NCI-H2227 (cell line): ENCODE measurements around the gene MUC15.

ENCODE experiments used
- DNase-seq: peaks from one replicate; lab custom pipeline; 2025; ENCODE audit not compliant: unreplicated experiment; lab: John Stamatoyannopoulos, UW

The MUC15 gene

DNA sequence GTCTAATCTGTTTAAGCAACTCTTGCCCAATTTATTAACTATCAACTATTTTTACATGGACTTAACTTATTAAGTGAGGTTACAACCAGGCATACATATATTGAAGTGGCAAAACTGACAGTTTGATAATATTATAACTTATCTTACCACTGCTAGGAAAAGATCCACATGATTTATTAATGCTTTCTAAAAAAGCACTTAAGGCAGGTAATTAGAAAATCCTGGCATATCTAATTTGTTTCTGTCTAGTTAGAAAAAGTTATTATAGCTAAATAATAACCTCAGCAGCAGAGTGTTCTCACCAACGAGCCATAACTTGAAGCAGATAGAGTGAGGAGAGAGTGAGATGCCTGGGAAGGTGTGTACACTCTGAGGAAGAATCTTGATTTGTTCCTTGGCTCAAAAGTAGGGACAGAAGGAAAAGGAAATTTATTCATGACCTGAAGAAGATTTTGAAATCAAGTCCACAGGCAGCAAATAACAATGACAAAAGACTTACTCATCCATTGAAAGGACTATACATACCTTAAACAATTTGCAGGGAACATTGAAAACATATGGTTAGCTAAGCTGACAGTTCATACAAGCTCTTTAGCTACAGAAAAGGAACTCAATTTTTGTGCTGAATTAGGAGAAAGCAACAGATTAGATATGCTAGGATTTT lies 7.1 kb upstream of the MUC15 start:
- DNase-seq: no peak

DNA sequence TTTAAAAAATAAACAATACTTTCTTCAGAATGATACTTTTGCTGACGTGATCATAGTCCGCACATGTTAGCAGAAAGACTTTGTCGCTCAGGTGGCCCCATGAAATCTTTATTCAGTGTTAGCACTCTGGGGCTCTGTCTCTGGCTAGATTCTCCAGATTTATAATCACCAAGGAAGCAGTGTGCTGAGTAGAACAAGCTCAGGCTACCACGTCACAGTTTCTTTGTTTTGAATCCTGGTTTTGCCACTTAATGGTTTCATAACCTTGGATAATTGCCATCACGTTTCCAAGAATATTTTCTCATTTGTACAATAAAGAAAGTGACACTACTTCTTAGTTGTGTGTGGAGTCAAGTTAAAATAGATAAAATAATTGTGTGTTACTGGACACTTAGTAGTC lies 3.9 kb upstream of the MUC15 start:
- DNase-seq: no peak

DNA sequence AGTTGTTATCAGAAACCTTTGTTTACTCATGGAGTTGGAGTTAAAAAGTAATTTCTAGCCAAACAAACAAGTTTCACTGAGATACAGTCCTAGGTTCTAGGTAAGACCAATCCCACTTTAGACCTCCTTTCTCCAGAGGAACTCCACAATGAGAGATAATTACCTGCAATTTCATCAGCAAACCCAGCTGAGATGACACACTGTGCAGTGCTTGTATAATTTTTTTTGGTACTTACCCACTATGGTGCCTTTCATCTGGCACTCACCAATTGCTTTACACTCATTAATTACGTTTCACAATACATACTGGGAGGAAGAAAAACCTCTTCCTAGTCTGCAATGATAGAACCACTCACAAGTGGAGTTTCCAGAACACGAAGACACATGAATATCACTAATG lies 1.8 kb upstream of the MUC15 start:
- DNase-seq: peak; percentile 38

DNA sequence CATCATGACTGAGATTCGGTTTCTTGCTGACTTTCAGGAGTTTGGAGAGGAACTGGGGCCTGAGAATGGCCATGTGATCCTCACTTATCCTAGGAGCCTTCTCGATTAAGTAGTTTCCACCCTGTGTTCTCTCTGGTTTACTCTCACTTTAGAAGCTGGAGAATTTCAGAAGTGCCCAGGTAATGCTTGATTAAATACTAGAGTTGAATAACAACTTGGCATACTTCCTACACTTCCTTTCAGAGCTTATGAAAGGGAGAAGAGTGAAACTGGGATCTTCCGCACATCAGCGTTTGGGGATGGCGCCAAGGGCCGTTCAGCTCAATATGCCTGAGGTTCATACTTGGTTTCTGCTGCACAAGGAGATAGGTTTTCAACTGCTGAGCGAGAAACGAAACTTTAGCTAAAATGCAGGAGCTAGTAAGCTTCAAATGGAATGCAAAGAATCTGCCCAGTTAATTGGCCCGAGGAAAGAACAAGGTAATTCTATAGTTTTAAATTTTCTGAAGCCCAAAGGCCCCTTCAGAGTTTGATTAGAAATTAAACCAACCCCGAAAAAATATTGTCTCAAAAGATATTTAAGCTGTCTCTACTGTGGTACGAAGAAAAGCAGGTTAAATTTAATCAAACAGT lies 823 bp upstream of the MUC15 start:
- no peak for DNase-seq

DNA sequence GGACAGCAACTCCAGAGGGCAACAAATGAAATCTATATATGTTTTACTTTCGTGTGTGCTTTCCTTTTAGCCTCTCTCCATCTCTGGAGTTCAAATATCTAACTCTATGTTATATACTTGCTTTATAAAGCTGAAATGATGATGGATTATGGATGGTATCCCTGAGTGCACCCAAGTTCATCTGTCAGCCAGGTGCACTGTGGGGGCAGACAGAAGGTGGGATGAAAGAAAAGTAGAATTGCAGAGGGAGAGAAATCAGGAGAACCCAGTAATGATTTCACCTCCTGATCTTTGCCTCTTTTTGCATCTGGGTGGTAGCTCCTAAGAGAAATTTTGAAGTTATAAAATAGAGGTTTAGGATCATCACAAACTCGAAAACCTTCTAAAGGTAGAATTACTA lies 2.4 kb downstream of the MUC15 start:
- DNase-seq: no peak

DNA sequence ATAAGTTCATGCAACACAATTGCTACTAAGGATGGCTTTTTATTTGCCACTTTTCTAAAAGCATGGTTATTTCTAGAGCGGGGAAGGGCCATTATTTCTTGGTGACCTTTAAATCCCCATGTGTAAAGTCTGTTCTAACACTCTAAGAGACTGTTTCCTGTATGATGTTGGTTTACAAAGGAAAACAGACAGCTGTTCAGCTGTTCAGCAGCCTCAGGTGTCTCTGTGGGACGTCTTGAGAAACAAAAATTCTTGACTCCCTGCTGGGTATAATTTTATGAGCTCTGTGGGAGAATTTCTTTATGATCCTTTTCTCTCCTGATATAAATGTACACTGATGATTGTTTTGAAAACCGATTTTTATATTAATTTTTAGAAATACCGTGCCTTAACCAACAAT lies 13.9 kb downstream of the MUC15 start:
- DNase-seq: peak; percentile 61

DNA sequence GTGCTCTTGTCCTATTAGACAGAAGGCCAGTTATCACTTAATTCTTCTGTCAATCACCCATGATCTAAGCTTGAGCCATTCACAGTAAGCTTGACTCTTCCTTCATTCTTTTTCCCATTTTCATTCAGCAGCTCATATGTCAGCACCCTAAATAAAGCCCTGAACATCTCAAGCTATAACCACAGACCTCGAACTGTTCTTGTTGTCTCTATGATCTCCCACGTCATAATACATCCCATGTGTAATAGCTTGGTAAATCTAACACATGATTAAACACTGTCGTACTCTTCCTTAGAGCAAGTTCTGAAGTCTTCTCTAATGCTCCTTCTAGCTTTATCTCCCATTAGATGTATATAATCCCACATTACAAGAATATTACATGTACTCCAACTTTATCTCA lies 14.4 kb downstream of the MUC15 start:
- DNase-seq: no peak

DNA sequence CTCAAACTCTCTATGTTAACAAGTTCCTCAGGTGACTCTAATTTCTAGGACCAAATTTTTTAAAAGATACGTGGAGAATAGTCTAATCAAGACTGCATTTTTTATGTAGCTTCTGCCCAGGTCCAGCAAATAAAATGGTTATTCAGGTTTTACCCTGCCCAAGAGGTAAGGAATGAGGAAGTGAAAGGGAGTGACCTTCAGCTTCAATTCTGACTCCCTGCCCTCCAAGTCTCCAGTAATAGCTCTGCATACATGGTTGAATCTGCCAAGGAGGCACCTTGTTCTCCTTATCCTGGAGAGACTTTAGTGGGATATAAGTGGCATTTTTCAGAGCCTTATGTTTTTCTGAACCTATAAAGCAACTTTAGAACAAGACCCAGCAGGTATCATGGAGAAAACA lies 15.5 kb downstream of the MUC15 start:
- DNase-seq: no peak

DNA sequence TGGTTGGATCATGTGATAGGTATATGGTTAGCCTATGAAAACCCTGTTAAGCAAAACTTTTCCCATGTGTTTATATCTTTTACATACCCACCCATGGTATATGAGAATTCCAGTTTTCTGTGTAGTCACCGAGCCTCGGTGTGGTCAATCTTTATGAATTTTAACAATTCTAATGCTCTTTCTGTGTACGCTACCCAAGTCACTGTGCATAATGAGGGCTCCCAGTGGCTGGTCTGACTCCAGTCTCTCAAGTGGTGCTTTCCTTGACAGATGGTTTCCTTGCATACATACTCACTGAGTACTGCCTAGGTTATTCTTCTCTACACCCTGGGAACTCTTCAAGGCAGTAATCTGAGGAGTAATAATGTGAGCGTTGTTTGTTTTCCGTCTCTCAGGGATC lies 17.6 kb downstream of the MUC15 start:
- DNase-seq: no peak

DNA sequence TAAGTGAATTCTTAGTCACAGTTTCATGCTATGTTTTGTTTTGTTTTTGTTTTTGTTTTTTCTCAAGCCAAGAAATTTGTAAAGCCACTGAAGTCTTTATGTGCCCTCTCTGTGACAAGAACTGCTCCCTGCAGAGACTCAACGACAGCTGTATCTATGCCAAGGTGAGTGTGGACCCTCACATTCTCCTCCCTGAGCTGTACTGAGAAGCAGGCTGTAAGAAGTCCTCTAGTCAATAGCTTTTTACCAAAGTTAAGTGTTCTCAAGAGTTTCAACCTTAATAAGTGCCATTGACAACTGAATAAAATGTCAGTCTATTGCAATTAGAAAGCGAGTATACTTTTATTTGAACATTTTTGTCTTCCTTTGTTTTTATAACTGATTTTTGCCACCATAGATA lies 18.9 kb downstream of the MUC15 start:
- no peak for DNase-seq

DNA sequence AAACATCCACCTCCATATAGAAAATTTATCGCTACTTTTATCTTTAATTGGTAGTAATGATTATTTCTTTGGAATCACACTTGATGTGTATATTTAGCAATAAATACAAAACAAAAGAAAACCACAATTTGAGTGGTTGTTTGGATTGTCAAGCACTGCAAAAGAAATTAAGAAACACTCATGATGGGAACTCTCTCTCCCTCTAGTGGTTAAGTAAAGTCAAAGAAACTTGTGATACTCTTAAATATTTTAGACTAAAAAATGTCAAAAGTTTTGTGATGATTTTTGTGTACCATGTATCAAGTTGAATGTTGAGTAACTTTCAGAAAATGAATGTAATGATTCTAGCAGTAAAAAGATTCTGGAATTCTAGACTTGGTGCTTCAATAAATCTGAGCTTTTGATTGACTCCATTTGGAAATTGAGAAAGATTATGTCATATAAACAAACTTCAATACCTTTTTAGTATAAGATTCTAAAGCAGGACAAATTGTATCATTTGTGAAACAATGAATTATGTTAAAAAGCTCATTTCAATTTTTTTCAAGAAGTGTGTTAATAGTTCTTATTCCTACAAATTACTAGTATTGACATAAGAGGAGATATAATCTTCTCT lies 20.8 kb downstream of the MUC15 start:
- DNase-seq: no peak

DNA sequence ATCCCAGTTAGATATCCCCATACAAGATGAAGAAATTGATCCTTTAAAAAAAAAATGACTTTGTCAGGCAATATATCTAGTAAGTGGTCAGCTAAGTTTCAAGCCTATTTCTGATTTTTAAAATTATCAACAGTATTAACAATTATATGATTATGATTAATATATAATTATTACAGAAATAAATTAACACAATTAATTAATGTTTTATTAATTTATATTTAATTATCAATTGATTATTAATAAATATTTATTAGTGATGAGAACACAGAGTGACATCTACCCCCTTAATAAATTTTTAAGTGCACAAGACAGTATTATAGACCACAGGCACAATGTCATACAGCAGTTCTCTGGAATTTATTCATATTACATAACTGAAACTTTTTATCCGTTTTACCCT lies 22.0 kb downstream of the MUC15 start:
- DNase-seq: no peak

DNA sequence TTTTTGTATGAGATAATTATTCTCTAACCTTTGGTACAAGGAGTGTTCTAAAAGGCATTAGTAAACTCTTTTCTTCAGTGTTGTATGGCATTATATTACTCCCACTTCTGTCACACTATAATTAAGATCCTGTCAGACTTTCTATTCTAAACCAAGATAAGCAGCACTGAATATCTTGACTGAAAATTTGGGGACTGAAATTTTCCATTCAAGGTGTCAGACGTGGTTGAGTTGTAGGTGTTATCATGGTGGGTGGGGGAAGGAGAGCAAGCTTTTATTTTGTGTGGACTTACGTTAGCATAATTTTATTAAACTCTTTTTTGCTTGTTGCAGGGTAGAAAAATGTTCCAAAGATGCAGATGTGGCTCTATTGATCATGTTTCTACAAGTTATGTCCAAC lies 22.9 kb downstream of the MUC15 start:
- no peak for DNase-seq

DNA sequence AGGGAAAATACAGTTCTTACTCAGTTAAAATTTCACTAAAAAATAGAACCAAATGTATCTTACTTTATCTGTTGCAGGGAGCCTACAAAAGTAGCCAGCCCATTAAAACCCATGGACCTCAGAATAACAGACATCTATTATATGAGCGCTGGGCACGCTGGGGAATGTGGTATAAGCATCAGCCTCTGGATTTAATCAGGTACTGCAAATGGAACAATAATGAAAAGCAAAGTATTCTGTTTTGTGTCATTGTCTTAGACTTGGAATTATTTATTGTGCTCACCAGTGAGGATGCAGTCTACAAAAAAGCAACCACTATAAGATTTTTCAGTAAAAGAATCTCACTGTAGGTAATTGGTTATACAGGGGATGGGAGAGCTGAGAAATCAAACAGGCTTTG lies 30.2 kb downstream of the MUC15 start:
- no peak for DNase-seq

DNA sequence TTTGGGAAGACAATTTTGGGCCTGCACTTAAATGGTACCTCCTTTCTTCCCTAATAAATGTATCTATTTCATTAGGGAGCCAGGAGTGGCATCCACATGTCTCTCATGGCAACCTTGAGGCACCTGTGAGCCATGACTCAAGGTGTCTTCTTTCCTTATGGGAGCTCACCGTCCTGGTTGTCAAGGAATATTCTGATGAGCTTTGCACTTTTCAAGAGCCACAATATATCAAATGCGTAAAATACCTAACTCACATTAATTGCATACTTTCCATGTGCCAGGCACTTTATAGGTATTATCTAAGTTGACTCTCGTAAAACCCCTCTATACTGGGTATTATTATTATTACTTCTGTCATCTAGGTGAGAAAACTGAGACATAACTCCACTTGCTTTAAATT lies 32.5 kb downstream of the MUC15 start:
- DNase-seq: no peak

DNA sequence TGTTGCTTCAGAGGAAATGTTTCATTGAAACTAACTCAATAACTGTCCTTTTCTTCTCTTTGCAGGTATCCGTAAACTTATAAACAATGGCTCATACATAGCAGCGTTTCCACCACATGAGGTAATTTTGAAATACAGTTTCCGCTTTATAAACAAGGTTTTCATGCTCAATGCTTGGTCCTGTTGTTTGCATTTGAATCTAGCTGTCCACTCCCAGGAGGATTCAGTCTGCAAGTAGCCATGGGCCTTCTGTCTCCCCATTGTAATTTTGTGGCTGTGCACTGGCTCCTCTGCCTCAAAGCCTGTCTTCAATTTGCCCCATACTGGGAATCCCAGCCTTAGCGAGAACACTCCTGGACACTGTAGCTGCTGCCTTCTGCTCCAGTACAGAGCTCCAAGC lies 34.7 kb downstream of the MUC15 start:
- DNase-seq: no peak

DNA sequence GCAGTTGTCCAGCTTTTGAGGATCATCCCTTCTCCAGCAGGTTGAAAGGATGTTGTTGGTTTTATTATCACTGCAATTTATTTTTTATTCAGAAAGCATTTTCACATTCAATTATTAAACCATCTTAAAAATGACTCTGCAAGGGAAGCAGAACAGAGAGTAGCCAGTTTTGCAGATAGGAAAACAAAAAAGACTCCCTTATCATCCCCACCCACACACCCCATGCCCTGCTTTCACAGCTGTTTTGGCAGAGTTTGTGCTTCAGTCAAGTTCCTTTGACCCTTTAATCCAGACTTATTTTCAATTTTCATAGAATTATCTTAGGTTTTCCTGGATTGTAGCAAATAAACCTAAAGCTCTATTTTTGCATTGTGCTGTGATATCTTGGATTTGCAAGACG lies 44.4 kb downstream of the MUC15 start:
- no peak for DNase-seq

DNA sequence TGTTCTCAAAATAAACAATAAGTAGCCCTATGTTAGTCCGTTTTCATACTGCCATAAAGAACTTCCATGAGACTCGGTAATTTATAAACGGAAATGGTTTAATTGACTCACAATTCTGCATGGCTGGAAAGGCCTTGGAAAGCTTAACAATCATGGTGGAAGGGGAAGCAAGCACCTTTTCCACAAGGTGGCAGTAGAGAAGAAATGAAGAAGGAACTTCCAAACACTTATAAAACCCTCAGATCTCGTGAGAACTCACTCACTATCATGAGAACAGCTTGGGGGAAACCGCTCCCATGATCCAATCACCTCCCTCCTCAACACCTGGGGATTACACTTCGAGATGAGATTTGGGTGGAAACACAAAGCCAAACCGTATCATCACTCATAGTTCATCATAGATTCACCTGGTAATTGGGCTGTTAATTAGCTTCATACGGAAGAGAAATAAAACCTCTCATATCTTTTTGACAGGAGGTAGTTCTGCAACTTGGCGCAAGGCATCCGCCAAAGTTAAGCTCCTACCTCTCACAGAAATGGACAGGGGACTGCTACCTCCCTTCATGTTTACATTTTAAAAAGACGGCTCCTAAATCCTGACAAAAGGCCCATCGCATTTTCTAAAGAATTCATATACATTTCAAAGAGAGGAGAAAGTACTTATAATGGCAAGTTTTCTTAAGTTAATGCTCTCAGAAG lies 49.0 kb downstream of the MUC15 start:
- peak; percentile 30 for DNase-seq

DNA sequence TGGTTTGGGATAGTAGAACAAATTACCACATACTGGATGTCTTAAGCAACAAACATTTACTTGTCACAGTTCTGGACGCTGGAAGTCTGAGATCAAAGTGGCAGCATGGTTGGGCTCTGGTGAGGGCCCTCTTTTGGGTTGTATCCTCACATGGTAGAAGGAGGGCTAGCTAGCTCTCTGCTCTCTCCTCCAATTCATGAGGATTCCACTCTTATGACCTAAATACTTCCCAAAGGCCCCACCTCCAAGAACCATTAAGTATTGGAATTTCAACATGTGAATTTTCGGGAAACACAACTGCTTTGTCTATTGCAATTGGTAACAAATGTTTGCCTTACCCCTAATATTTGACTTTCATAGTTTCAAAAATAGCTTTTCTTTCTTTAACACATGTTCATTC lies 52.6 kb downstream of the MUC15 start:
- no peak for DNase-seq

DNA sequence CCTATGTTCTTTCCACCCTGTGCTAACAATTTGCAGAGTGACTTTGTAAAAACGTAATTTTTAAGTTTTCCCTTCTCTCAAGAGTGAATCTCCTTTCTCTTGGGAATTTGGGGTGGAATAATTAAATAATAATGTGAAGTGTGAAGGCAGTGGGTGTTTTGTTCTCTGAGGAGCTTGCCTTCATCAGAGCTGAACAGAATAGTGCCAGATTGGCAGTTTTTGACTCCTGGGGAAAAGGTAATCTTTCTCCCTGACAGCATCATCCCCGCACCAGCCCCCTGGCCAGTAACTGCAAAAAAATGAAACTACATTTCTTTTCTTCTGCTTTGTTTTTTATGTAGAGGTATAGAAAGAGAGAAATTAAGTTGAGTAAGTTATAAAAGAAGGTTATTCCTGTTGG lies 59.9 kb downstream of the MUC15 start:
- DNase-seq: no peak

DNA sequence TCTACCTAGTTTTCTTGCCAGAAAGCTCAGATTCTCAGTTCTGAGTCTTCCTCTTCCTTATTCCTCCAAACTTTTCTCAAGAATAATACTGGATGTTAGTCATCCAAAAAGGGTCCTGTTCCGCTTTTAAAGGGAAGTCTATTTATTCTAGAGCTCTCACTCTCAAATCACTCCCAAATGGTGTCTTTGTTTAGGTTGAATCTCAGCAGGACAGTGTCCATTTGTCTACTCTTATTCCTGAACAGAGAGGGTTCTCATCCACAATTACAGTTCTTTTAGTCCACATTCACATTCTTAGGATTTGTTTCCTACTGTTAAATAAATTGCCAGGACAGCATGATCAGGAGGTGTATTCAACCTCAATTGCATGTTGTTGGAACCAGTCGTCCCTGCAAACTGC lies 61.3 kb downstream of the MUC15 start:
- no peak for DNase-seq

DNA sequence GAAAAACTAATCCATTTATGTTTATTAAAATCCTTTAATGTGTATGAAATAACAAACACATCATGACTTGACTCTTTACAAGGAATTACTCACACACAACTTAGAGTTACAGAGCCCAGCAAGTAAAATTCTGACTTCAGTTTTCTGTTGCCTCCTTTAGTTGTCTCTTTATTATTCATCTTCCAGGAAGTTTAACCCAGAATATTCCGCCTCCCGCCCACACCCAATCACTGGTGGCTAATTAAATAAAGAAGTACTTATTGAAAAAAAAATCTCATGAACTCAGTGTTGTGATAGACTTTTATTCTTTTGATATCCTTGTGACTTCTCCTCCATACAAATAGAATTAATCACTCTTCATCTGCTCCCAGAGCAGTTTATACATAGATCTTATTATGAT lies 61.9 kb downstream of the MUC15 start:
- DNase-seq: no peak
